HEK293T (cell line): ENCODE results near the gene LMAN2L.

Source experiments
- ARNT ChIP-seq: fragments of 450-650 bp; IDR thresholded peaks from 2 replicates; pipeline ENCODE4 v1.6.1; 2017; ENCODE audit warnings: mild to moderate bottlenecking
- FOXA1 ChIP-seq: fragments of 450-650 bp; IDR thresholded peaks from 2 replicates; pipeline ENCODE4 v1.6.1; 2016; ENCODE audit warnings: mild to moderate bottlenecking
- FOXM1 ChIP-seq: fragments of 450-650 bp; IDR thresholded peaks from 2 replicates; pipeline ENCODE4 v1.6.1; 2017; ENCODE audit warnings: mild to moderate bottlenecking, borderline replicate concordance

DNA sequence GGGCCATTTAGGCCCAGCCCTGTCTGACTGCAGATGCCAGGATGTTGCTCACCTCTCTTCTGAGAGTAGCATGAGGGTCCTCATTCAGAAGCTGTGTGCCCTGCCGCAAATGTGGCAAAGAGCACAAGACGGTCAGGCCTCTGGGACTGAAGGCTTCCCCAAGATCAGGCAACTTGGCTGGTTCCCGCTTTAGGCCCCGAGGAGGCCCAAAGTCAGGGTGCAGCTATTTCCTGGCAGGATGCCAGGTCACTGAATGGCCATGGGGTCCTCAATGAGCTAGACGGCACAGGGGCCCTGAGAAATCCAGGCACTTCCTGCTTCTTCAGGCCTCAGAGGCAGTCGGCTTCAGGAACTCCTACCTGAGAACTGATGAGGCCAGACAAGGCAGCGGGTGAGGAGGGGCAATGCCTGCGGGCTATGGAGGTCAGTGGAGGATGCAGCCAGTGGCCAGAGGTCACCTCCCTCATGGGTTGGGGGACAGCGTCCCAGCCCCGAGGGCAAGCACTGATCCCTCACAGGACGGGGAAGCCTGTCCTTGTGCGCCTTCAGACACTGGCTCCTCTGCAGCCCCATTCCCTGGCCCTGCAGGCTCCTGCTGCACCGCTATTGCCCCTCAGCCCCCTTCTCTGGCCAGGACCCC is 44.9 kb downstream of the LMAN2L start:
- TF ChIP-seq FOXA1 (no peak), ARNT (no peak), FOXM1 (no peak)
